OCI-LY7 (cell line): ENCODE results near the gene MYRIP. TPM values are rescaled to one million over a fixed set of nuclear protein-coding genes. Genes with fewer than 3 reads are reported as not detected.

Experiments
- BruUV-seq: library from RNA; stranded (reverse); fragments of 400-500 nt; replicated peaks from 2 replicates; lab custom pipeline; 2021; lab: Mats Ljungman, UMichigan
- CTCF ChIA-PET: fragments of 300-600 bp; sonication (Branson Sonifier 250); formaldehyde crosslinking; loops from one replicate; lab custom pipeline; 2022; ENCODE audit warnings: antibody characterized with exemption; ENCODE audit not compliant: unreplicated experiment; lab: Charles Lee
- POLR2A ChIA-PET: fragments of 300-600 bp; sonication (Branson Sonifier 250); formaldehyde crosslinking; loops from one replicate; lab custom pipeline; 2022; ENCODE audit warnings: antibody characterized with exemption; lab: Charles Lee
- DNase-seq: peaks from one replicate; pipeline ENCODE4 v3.0.0-alpha.2; 2015; ENCODE audit warnings: low spot score
- H2AFZ ChIP-seq: fragments of 200-600 bp; sonication (generic), shearing (Covaris generic); 2 replicates; pipeline ENCODE4 v1.6.1; 2014; ENCODE audit warnings: mild to moderate bottlenecking, antibody characterized with exemption, low read length, moderate library complexity
- H3K27ac ChIP-seq: fragments of 200-600 bp; sonication (generic); 2 replicates; pipeline ENCODE4 v1.5.1; 2014; ENCODE audit warnings: mixed run types, low read depth, mild to moderate bottlenecking, moderate library complexity, low read length, inconsistent platforms; ENCODE audit not compliant: poor library complexity, severe bottlenecking
- H3K36me3 ChIP-seq: fragments of 200-600 bp; sonication (generic); 2 replicates; pipeline ENCODE4 v1.6.1; 2014; ENCODE audit warnings: mild to moderate bottlenecking, antibody characterized with exemption, low read length, moderate library complexity, mixed read lengths; ENCODE audit not compliant: insufficient read depth
- H3K4me1 ChIP-seq: fragments of 200-600 bp; sonication (generic); 2 replicates; pipeline ENCODE4 v1.5.1; 2014; ENCODE audit warnings: mild to moderate bottlenecking, low read length; ENCODE audit not compliant: insufficient read depth, poor library complexity, severe bottlenecking
- H3K4me2 ChIP-seq: fragments of 200-600 bp; sonication (generic); 2 replicates; pipeline ENCODE4 v1.6.1; 2014; ENCODE audit warnings: mild to moderate bottlenecking, low read length
- H3K4me3 ChIP-seq: fragments of 200-600 bp; sonication (generic); 2 replicates; pipeline ENCODE4 v1.5.1; 2014; ENCODE audit warnings: mild to moderate bottlenecking, low read depth, low read length; ENCODE audit not compliant: poor library complexity, severe bottlenecking
- H3K79me2 ChIP-seq: fragments of 200-600 bp; sonication (generic); 2 replicates; pipeline ENCODE4 v1.6.1; 2016; ENCODE audit warnings: low read depth, mild to moderate bottlenecking, low read length, moderate library complexity, mixed read lengths; ENCODE audit not compliant: insufficient read depth
- H3K9me2 ChIP-seq: fragments of 200-600 bp; sonication (generic); 2 replicates; pipeline ENCODE4 v1.6.1; 2016; ENCODE audit warnings: mild to moderate bottlenecking, low read length, mixed read lengths; ENCODE audit not compliant: insufficient read depth
- H3K9me3 ChIP-seq: fragments of 200-600 bp; sonication (generic); 2 replicates; pipeline ENCODE4 v1.6.1; 2014; ENCODE audit warnings: mild to moderate bottlenecking, mixed run types, low read length, mixed read lengths
- H4K20me1 ChIP-seq: fragments of 200-600 bp; sonication (generic); 2 replicates; pipeline ENCODE4 v1.6.1; 2014; ENCODE audit warnings: mild to moderate bottlenecking, antibody characterized with exemption, low read length, moderate library complexity, mixed read lengths; ENCODE audit not compliant: insufficient read depth
- EZH2phosphoT487 ChIP-seq: fragments of 200-600 bp; sonication (generic); IDR thresholded peaks from 2 replicates; pipeline ENCODE4 v1.6.1; 2018; ENCODE audit warnings: low read depth, borderline replicate concordance, mild to moderate bottlenecking, mixed run types, antibody characterized with exemption, low read length, moderate library complexity, mixed read lengths
- intact Hi-C: fragments of 100-400 bp; cut with micrococcal nuclease; formaldehyde crosslinking; loops from one replicate; pipeline ENCODE4 v1.10.0; 2022; ENCODE audit not compliant: unreplicated experiment
- total RNA-seq, 2 experiments: library from RNA; depleted of rRNA in 1 of 2; stranded (reverse); fragments of >200 nt in 1 of 2; shearing (Covaris generic) in 1 of 2; gene quantifications; 2 replicates each; pipeline ENCODE4 v1.2.3, GENCODE V29; 2014 to 2022
- TF ChIP-seq, protein P1 (sequence below): fragments of 200-600 bp; sonication (generic); conservative IDR thresholded peaks from 2 replicates; pipeline ENCODE4 v1.5.1; 2014; ENCODE audit warnings: mild to moderate bottlenecking, antibody characterized with exemption, low read length, moderate library complexity, mixed read lengths

MYRIP gene
- total RNA-seq, 2 experiments from 2014 or later = not detected

DNA sequence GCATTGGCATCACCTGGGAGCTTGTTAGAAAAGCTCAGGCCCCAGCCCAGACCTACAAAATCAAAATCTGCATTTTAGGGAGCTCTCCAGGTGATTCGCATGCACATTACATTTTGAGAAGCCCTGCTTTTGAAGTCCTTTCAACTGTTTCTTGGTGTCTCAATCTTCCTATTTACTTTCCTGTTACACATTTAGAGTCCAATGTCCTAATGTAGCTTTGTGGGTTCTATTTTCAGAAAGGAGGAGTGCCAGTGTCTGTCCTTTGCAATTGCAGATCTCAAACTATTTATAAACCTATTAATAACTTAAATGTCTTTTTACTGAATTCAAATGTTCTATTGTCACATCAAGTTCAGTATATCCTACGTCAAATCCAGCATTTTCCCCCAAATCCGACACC lies 27.8 kb upstream of the MYRIP start:
- Histone ChIP-seq H3K9me3 (no peaks in the 10 kb centered on the region), H3K27ac (no peak overlapping the region), H4K20me1 (no peaks in the 10 kb centered on the region), H3K4me3 (no peak overlapping the region), H3K36me3 (no peaks in the 10 kb centered on the region), H3K4me2 (no peak overlapping the region), H3K9me2 (no peaks in the 10 kb centered on the region), H3K4me1 (no peaks in the 10 kb centered on the region), H2AFZ (no peak overlapping the region), H3K79me2 (no peaks in the 10 kb centered on the region)
- TF ChIP-seq EZH2phosphoT487 = no peak
- TF ChIP-seq, protein P1, sequence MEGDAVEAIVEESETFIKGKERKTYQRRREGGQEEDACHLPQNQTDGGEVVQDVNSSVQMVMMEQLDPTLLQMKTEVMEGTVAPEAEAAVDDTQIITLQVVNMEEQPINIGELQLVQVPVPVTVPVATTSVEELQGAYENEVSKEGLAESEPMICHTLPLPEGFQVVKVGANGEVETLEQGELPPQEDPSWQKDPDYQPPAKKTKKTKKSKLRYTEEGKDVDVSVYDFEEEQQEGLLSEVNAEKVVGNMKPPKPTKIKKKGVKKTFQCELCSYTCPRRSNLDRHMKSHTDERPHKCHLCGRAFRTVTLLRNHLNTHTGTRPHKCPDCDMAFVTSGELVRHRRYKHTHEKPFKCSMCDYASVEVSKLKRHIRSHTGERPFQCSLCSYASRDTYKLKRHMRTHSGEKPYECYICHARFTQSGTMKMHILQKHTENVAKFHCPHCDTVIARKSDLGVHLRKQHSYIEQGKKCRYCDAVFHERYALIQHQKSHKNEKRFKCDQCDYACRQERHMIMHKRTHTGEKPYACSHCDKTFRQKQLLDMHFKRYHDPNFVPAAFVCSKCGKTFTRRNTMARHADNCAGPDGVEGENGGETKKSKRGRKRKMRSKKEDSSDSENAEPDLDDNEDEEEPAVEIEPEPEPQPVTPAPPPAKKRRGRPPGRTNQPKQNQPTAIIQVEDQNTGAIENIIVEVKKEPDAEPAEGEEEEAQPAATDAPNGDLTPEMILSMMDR = no peak
- POLR2A ChIA-PET = no interaction called here
- intact Hi-C loops = no loop called here
- DNase-seq = no peak
- no TSS peak for BruUV-seq
- CTCF ChIA-PET = no interaction called here

DNA sequence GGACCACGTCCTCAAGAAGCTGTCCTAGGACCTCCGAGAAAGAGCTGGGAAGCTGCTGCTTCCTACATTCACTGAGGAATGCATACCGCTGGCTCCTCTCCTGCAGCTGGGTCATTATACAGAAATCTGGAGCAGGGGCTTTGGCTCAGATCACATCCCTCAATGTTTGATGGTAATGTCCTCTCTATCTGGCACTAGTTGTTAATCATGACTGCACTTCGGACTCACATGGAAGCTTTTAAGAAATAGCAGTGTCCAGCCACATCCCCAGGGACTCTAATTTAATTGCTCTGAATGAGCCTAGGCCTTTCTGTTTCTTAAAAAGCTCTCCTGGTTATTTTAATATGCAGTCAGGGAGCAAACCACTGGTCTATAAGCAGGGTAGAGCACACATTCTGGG lies 25.7 kb upstream of the MYRIP start:
- no peak overlapping the region for H2AFZ ChIP-seq

DNA sequence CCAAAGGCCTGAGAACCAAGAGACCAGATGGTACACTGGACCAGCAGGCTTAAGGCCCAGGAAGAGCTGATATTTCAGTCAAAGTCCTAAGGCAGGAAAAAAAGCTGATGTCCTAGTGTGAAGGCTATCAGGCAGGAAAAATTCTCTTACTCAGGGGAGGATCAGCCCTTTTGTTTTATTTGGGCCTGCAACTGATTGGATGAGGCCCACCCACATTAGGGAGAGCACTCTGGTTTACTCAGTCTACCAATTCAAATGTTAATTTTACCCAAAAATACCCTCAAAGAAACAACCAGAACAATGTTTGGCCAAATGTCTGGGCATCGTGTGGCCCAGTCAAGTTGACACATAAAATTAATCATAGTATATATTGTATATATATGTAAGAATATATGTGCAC lies 24.5 kb upstream of the MYRIP start:
- no TSS peak for BruUV-seq

More for the DNA sequence above, 25.7 kb upstream of the MYRIP start:
- H3K36me3 ChIP-seq = no peaks in the 10 kb centered on the region
- H4K20me1 ChIP-seq = no peaks in the 10 kb centered on the region
- no peak overlapping the region for H3K4me2 ChIP-seq
- BruUV-seq = no TSS peak
- POLR2A ChIA-PET = no interaction called here
- H3K9me2 ChIP-seq = no peaks in the 10 kb centered on the region
- no peak for DNase-seq
- CTCF ChIA-PET = no interaction called here
- intact Hi-C loops = no loop called here
- H3K9me3 ChIP-seq = no peaks in the 10 kb centered on the region
- no peaks in the 10 kb centered on the region for H3K79me2 ChIP-seq
- TF ChIP-seq, protein P1 = no peak
- TF ChIP-seq EZH2phosphoT487 = no peak
- no peaks in the 10 kb centered on the region for H3K4me1 ChIP-seq
- no peak overlapping the region for H3K27ac ChIP-seq
- no peak overlapping the region for H3K4me3 ChIP-seq

More for the DNA sequence above, 24.5 kb upstream of the MYRIP start:
- CTCF ChIA-PET = no interaction called here
- H3K9me2 ChIP-seq = no peaks in the 10 kb centered on the region
- no peaks in the 10 kb centered on the region for H4K20me1 ChIP-seq
- POLR2A ChIA-PET = no interaction called here
- no peak overlapping the region for H3K4me3 ChIP-seq
- H3K36me3 ChIP-seq = no peaks in the 10 kb centered on the region
- H3K27ac ChIP-seq = no peak overlapping the region
- TF ChIP-seq, protein P1 = no peak
- TF ChIP-seq EZH2phosphoT487 = no peak
- H3K4me1 ChIP-seq = no peaks in the 10 kb centered on the region
- intact Hi-C loops = no loop called here
- no peaks in the 10 kb centered on the region for H3K79me2 ChIP-seq
- H2AFZ ChIP-seq = no peak overlapping the region
- no peak overlapping the region for H3K4me2 ChIP-seq
- DNase-seq = no peak
- no peaks in the 10 kb centered on the region for H3K9me3 ChIP-seq
